Right lobe of liver (tissue), 6 donors: ENCODE results near the gene LDLRAD4. TPM values are rescaled to one million over a fixed set of nuclear protein-coding genes. Genes with fewer than 3 reads are reported as not detected.

Experiments used
- ATAC-seq, 4 donors: fragments of 200-7000 bp; cut with Tn5 transposase; one replicate each; pipeline ENCODE4 v1.9.1; 2020; ENCODE audit warnings: mild to moderate bottlenecking in 4 of 4, moderate library complexity in 4 of 4
- DNase-seq, 3 donors: peaks; one replicate each; pipeline ENCODE4 v3.0.0-alpha.2; 2020
- H3K27ac ChIP-seq, 3 donors: fragments of 200-600 bp; one replicate each; pipeline ENCODE4 v1.8.0; 2022
- H3K27me3 ChIP-seq, 2 donors: fragments of 200-600 bp; one replicate each; pipeline ENCODE4 v1.8.0; 2022
- H3K36me3 ChIP-seq, 4 donors: fragments of 200-600 bp; sonication (generic) in 1 of 4; one replicate each; pipeline versions ENCODE4 v1.5.1 to v1.8.0; 2017 to 2022; ENCODE audit warnings: control low read depth in 1 of 4
- H3K4me1 ChIP-seq, 4 donors: fragments of 200-600 bp; sonication (generic) in 1 of 4; one replicate each; pipeline versions ENCODE4 v1.5.1 to v1.8.0; 2017 to 2022; ENCODE audit warnings: control low read depth in 1 of 4
- H3K4me3 ChIP-seq, 3 donors: fragments of 200-600 bp; one replicate each; pipeline ENCODE4 v1.8.0; 2022
- H3K9me3 ChIP-seq, 4 donors: fragments of 200-600 bp; sonication (generic) in 1 of 4; one replicate each; pipeline versions ENCODE4 v1.5.1 to v1.8.0; 2017 to 2022; ENCODE audit warnings: control low read depth in 1 of 4
- CTCF ChIP-seq, 4 donors: fragments of 200-600 bp in 3 of 4; fragments of 450-650 bp in 1 of 4; IDR thresholded peaks; one replicate each; pipeline versions ENCODE4 v1.5.1 to v1.8.0; 2016 to 2022; ENCODE audit warnings: antibody characterized with exemption in 4 of 4, mild to moderate bottlenecking in 2 of 4
- POLR2A ChIP-seq: fragments of 450-650 bp; IDR thresholded peaks from one replicate; pipeline ENCODE4 v1.6.1; 2017; ENCODE audit warnings: antibody characterized with exemption, mild to moderate bottlenecking
- WGBS: methylation state at CpG from one replicate; pipeline ENCODE4 v1.1.6; 2018; ENCODE audit warnings: low coverage, low lambda C conversion rate; ENCODE audit not compliant: insufficient coverage; ENCODE audit errors: missing lambda C conversion rate; 5-methylcytosine and 5-hydroxymethylcytosine counted together
- intact Hi-C, 2 donors: fragments of 100-400 bp; cut with DNase I; formaldehyde crosslinking; loops; one replicate each; pipeline versions ENCODE4 v1.11.2 to v1.14.1; 2022
- total RNA-seq, 6 experiments: library from RNA; depleted of rRNA in 2 of 6; stranded (reverse); fragments of >200 nt in 2 of 6; fragmentation: NEBNext Ultra II Directional in 3 of 6; extraction: Animal tissue kit (Norgen Biotek cat#: 25700) in 3 of 6; gene quantifications; one replicate each; pipeline versions ENCODE4 v1.1.0 to v1.2.4, GENCODE V29; 2016 to 2023
- donor health status: DM: no; HTN: yes; CAD: no.
- donor health status: DM: no; HTN: no; CAD: no.
- donor health status: DM: no; HTN: no; CAD: no.
- donor health status: DM: no; HTN: yes; CAD: no.
- donor health status: DM: no; HTN: yes; CAD: no.

The LDLRAD4 gene
- total RNA-seq, 6 experiments from 2014 or later = 10.6 to 66.4 (median 18.7) TPM

- TF ChIP-seq CTCF (IDR thresholded peaks at IDR 0.05) (no peak), POLR2A (no peak)
- intact Hi-C loops = no loop called here
These were observed 6.7 kb downstream of the LDLRAD4 start for GRCh38 chr18:13225261-13225660.

GRCh38 chr18:13226533-13227144, 8.1 kb downstream of the LDLRAD4 start:
- no peak for TF ChIP-seq POLR2A
- TF ChIP-seq CTCF (IDR thresholded peaks at IDR 0.05) = no peak
- 91% methylated on average over 5 of the region's 5 CpGs for WGBS
- DNase-seq (no peak), ATAC-seq (no peak)
- H3K4me1 ChIP-seq = peaks cover 0 to 20% (median 12%) of the 10 kb centered on the region in 4 donors
- no peak overlapping the region for H3K27ac ChIP-seq
- no peaks in the 10 kb centered on the region for H3K27me3 ChIP-seq
- intact Hi-C loops = no loop called here
- no peak overlapping the region for H3K4me3 ChIP-seq
- H3K36me3 ChIP-seq = no peaks in the 10 kb centered on the region
- H3K9me3 ChIP-seq = no peaks in the 10 kb centered on the region

More at GRCh38 chr18:13225261-13225660, 6.7 kb downstream of the LDLRAD4 start:
- WGBS = 73% methylated on average over 3 of the region's 5 CpGs
- H3K36me3 ChIP-seq = no peaks in the 10 kb centered on the region
- ATAC-seq = no peak
- DNase-seq = no peak
- no peak overlapping the region for H3K27ac ChIP-seq
- H3K4me3 ChIP-seq = no peak overlapping the region
- H3K4me1 ChIP-seq = peaks cover 0 to 34% (median 19%) of the 10 kb centered on the region in 4 donors
- H3K9me3 ChIP-seq = no peaks in the 10 kb centered on the region
- H3K27me3 ChIP-seq = no peaks in the 10 kb centered on the region

GRCh38 chr18:13227910-13228309, 9.3 kb downstream of the LDLRAD4 start:
- 96% methylated on average over 3 of the region's 6 CpGs for WGBS
- Histone ChIP-seq H3K9me3 (no peaks in the 10 kb centered on the region), H3K4me3 (no peak overlapping the region), H3K27me3 (no peaks in the 10 kb centered on the region), H3K36me3 (no peaks in the 10 kb centered on the region), H3K4me1 (peaks cover 0 to 7% (median 4%) of the 10 kb centered on the region in 4 donors), H3K27ac (no peak overlapping the region)
- no peak for DNase-seq
- ATAC-seq = no peak
- intact Hi-C loops = no loop called here
- no peak for TF ChIP-seq POLR2A
- TF ChIP-seq CTCF (IDR thresholded peaks at IDR 0.05) = no peak

GRCh38 chr18:13229001-13229671, 10.6 kb downstream of the LDLRAD4 start:
- intact Hi-C loops = no loop called here
- whole genome bisulfite sequencing = 67% methylated on average over 1 of the region's 13 CpGs
- no peak for TF ChIP-seq POLR2A
- no peak for TF ChIP-seq CTCF (IDR thresholded peaks at IDR 0.05)
- Histone ChIP-seq H3K27me3 (no peaks in the 10 kb centered on the region), H3K4me1 (no peaks in the 10 kb centered on the region), H3K9me3 (no peaks in the 10 kb centered on the region), H3K4me3 (no peak overlapping the region), H3K36me3 (no peaks in the 10 kb centered on the region), H3K27ac (no peak overlapping the region)
- DNase-seq (no peak), ATAC-seq (no peak)
